GM12878 (cell line): Measurements from ENCODE around the gene UVRAG. TPM values are rescaled to one million over a fixed set of nuclear protein-coding genes. Genes with fewer than 3 reads are reported as not detected.

ENCODE experiments used
- ATAC-seq: fragments of 200-7000 bp; cut with Tn5 transposase; 3 replicates; pipeline ENCODE4 v1.9.1; 2020; ENCODE audit warnings: mild to moderate bottlenecking, moderate library complexity
- BruUV-seq: library from RNA; stranded (reverse); fragments of 400-500 nt; replicated peaks from 2 replicates; lab custom pipeline; 2021; lab: Mats Ljungman, UMichigan
- CTCF ChIA-PET: fragments of 300-600 bp; sonication (Branson Sonifier 250); formaldehyde crosslinking; extraction: SDS; loops from one replicate; lab custom pipeline; 2021; ENCODE audit warnings: inconsistent platforms; lab: Yijun Ruan, JAX
- POLR2A ChIA-PET: fragments of 350-600 bp; formaldehyde crosslinking; extraction: SDS; loops from one replicate; lab custom pipeline; 2021; ENCODE audit warnings: inconsistent platforms; lab: Charles Lee
- RAD21 ChIA-PET: fragments of 300-600 bp; sonication (Branson Sonifier 250); formaldehyde crosslinking; loops from one replicate; lab custom pipeline; 2023; ENCODE audit warnings: antibody characterized with exemption; ENCODE audit not compliant: unreplicated experiment; lab: Charles Lee
- SMC1A ChIA-PET: fragments of 300-600 bp; sonication (Branson Sonifier 250); formaldehyde crosslinking; loops from one replicate; lab custom pipeline; 2023; ENCODE audit not compliant: unreplicated experiment, uncharacterized antibody; lab: Charles Lee
- DNase-seq: peaks from one replicate; pipeline ENCODE4 v3.0.0-alpha.2; 2011; ENCODE audit warnings: low read depth, low spot score
- FAIRE-seq: peaks from 3 replicates; lab custom pipeline; 2011; peaks lifted over from hg19 to GRCh38; lab: Jason Lieb, UNC
- H2AFZ ChIP-seq: 2 replicates; pipeline ENCODE4 v1.6.0; 2011; ENCODE audit warnings: low read depth, low read length, control low read depth; ENCODE audit not compliant: control insufficient read depth
- H3K27ac ChIP-seq: 2 replicates; pipeline ENCODE4 v1.5.1; 2011; ENCODE audit warnings: control low read depth; ENCODE audit not compliant: control insufficient read depth, insufficient read depth
- H3K27me3 ChIP-seq, 2 experiments: replicated peaks in 1 of 2; 2 replicates each; pipeline versions ENCODE4 v1.6.0 to v1.6.1; 2011; ENCODE audit warnings: low read length in 1 of 2; ENCODE audit not compliant: control insufficient read depth in 2 of 2, insufficient read depth in 2 of 2
- H3K36me3 ChIP-seq, 2 experiments: 2 replicates each; pipeline ENCODE4 v1.5.1; 2011; ENCODE audit warnings: low read length in 1 of 2; ENCODE audit not compliant: control insufficient read depth in 2 of 2, insufficient read depth in 2 of 2
- H3K4me1 ChIP-seq: 2 replicates; pipeline ENCODE4 v1.6.1; 2011; ENCODE audit warnings: mild to moderate bottlenecking, low read length, moderate library complexity, mixed read lengths; ENCODE audit not compliant: control insufficient read depth, insufficient read depth
- H3K4me2 ChIP-seq: 2 replicates; pipeline ENCODE4 v1.6.0; 2011; ENCODE audit warnings: control low read depth; ENCODE audit not compliant: control insufficient read depth, insufficient read depth
- H3K4me3 ChIP-seq: fragments of 200-600 bp; sonication (generic); 2 replicates; pipeline ENCODE4 v1.5.1; 2016
- H3K79me2 ChIP-seq: 2 replicates; pipeline ENCODE4 v1.6.0; 2011; ENCODE audit warnings: low read length; ENCODE audit not compliant: control insufficient read depth, insufficient read depth
- H3K9ac ChIP-seq: 2 replicates; pipeline ENCODE4 v1.8.0; 2011; ENCODE audit warnings: low read length, control low read depth, mixed read lengths; ENCODE audit not compliant: control insufficient read depth, insufficient read depth
- H3K9me3 ChIP-seq: replicated peaks from 3 replicates; pipeline ENCODE4 v1.5.1; 2011; ENCODE audit warnings: mild to moderate bottlenecking, low read length; ENCODE audit not compliant: control insufficient read depth, insufficient read depth
- H4K20me1 ChIP-seq: 2 replicates; pipeline ENCODE4 v1.6.0; 2011; ENCODE audit not compliant: control insufficient read depth, insufficient read depth
- CHD2 ChIP-seq: IDR thresholded peaks from 2 replicates; pipeline ENCODE4 v1.6.1; 2011; ENCODE audit warnings: low read depth, low read length, improper control_type of control experiment, borderline replicate concordance
- E2F8 ChIP-seq: fragments of 450-650 bp; IDR thresholded peaks from 2 replicates; pipeline ENCODE4 v1.6.1; 2018; ENCODE audit warnings: mild to moderate bottlenecking, low read depth, moderate library complexity; ENCODE audit not compliant: partially characterized antibody
- FOXK2 ChIP-seq: fragments of 450-650 bp; IDR thresholded peaks from 2 replicates; pipeline ENCODE4 v1.6.1; 2017; ENCODE audit warnings: mild to moderate bottlenecking, moderate library complexity
- IRF5 ChIP-seq: fragments of 450-650 bp; IDR thresholded peaks from 2 replicates; pipeline ENCODE4 v1.6.1; 2017; ENCODE audit warnings: borderline replicate concordance
- NBN ChIP-seq: fragments of 450-650 bp; IDR thresholded peaks from 2 replicates; pipeline ENCODE4 v1.6.1; 2016
- NKRF ChIP-seq: fragments of 450-650 bp; conservative IDR thresholded peaks from 2 replicates; pipeline ENCODE4 v1.6.1; 2017; ENCODE audit warnings: mild to moderate bottlenecking, moderate library complexity
- NRF1 ChIP-seq: conservative IDR thresholded peaks from 2 replicates; pipeline ENCODE4 v1.6.1; 2011; ENCODE audit warnings: mild to moderate bottlenecking, low read depth, low read length, improper control_type of control experiment
- RCOR1 ChIP-seq: conservative IDR thresholded peaks from 2 replicates; pipeline ENCODE4 v1.6.1; 2012; ENCODE audit warnings: low read depth, low read length, improper control_type of control experiment
- SPI1 ChIP-seq: IDR thresholded peaks from 2 replicates; pipeline ENCODE4 v1.6.1; 2011; ENCODE audit warnings: low read depth, mild to moderate bottlenecking, low read length, moderate library complexity, borderline replicate concordance; ENCODE audit not compliant: insufficient read depth
- ZNF274 ChIP-seq: IDR thresholded peaks from one replicate; pipeline ENCODE4 v1.8.0; 2011; ENCODE audit not compliant: insufficient read length, insufficient read depth
- ZNF384 ChIP-seq: IDR thresholded peaks from 2 replicates; pipeline ENCODE4 v1.6.1; 2012; ENCODE audit warnings: low read depth, mild to moderate bottlenecking, low read length, improper control_type of control experiment, borderline replicate concordance
- WGBS: methylation state at CpG from one replicate; pipeline ENCODE4 v1.1.6; 2016; ENCODE audit warnings: low lambda C conversion rate; ENCODE audit not compliant: insufficient replicate concordance, insufficient coverage; ENCODE audit errors: missing lambda C conversion rate; 5-methylcytosine and 5-hydroxymethylcytosine counted together
- in situ Hi-C: fragments of 300-500 bp; cut with MboI; formaldehyde crosslinking; loops from 9 replicates; pipeline ENCODE4 v1.14.3; 2018; ENCODE audit warnings: mixed read lengths
- intact Hi-C: fragments of 100-400 bp; cut with micrococcal nuclease; formaldehyde crosslinking; loops from one replicate; pipeline ENCODE4 v1.14.2; 2022; ENCODE audit not compliant: unreplicated experiment
- polyA plus RNA-seq, 11 experiments: library from polyadenylated mRNA; depleted of rRNA in 4 of 11; unstranded in 6 of 11; stranded (reverse) in 5 of 11; fragments of >200 nt; fragmentation: Nextera tagmentation in 4 of 11; fragmentation: Illumina TruSeq in 1 of 11; extraction: Ambion mirVana in 4 of 11; extraction: Trizol in 1 of 11; gene quantifications; 1 replicate in 1 of 11; 2 replicates in 10 of 11; pipeline versions ENCODE4 v1.2.1 to v1.2.3, GENCODE V29; 2011 to 2016; ENCODE audit warnings: inconsistent platforms in 2 of 11, missing spikeins in 2 of 11, low read depth in 1 of 11
- total RNA-seq, 4 experiments: library from RNA; depleted of rRNA in 3 of 4; stranded (reverse); fragments of >200 nt in 3 of 4; fragmentation: Illumina TruSeq in 1 of 4; extraction: Trizol in 1 of 4; gene quantifications; 2 replicates each; pipeline versions ENCODE4 v1.2.1 to v1.2.3, GENCODE V29; 2013 to 2021
- TF ChIP-seq, protein P1 (sequence below): fragments of 450-650 bp; IDR thresholded peaks from 2 replicates; pipeline ENCODE4 v1.6.1; 2014; ENCODE audit warnings: mild to moderate bottlenecking

The UVRAG gene
- total and polyA plus RNA-seq, 10 of the 15 experiments (the other 5 are each of a cell fraction or from before 2014, with no cell fraction given): 7.0 to 43.4 (median 37.0) TPM

- TF ChIP-seq E2F8 (no peak), RCOR1 (no peak), NBN (no peak)
Observed at GRCh38 chr11:75993126-75993525, 178.1 kb downstream of the UVRAG start (continued).

DNA sequence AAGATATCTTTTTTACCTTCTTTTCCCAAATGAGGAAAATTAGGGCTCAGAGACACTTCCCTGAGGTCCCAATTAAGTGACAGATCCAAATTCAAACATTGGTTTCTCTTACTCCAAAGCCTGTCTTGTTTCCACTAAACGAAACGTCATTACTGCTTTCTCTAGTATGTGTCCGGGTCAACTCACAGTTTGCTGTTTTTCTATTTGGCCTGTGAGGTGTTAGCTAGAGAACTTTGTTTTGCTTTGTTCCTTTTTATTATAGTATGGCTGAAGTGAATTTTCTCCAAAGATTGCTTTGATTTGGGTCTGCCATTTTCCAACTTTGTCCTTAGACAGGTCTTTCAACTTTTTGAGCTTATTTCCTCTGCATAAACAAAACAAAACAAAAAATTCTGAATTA, 179.6 kb downstream of the UVRAG start:
- H3K36me3 ChIP-seq: peaks cover 1 to 16% of the 10 kb centered on the region in 2 experiments
- ChIA-PET SMC1A (interaction anchor here (0.9 to 1.1 kb wide), 2 partner anchors 12 to 39 kb away, joined by 3 read pairs; no protein-coding TSS in a partner anchor), POLR2A (no interaction called here), RAD21 (interaction anchor here (1.0 kb wide), 1 partner anchor 213 kb away, joined by 3 read pairs; no protein-coding TSS in a partner anchor), CTCF (interaction anchor here (1.4 kb wide), 1 partner anchor 12 kb away, joined by 3 read pairs; no protein-coding TSS in a partner anchor)
- H3K27me3 ChIP-seq: no peaks in the 10 kb centered on the region
- H3K79me2 ChIP-seq: no peaks in the 10 kb centered on the region
- DNase-seq: no peak
- H3K9ac ChIP-seq: no peak overlapping the region
- intact Hi-C loops (no loop called here), in situ Hi-C loops (no loop called here)
- H2AFZ ChIP-seq: no peak overlapping the region
- H3K4me1 ChIP-seq: no peaks in the 10 kb centered on the region
- WGBS: 96% methylated on average over 3 of the region's 3 CpGs
- no peak overlapping the region for H3K4me3 ChIP-seq
- H3K27ac ChIP-seq: no peak overlapping the region
- ATAC-seq: no peak
- H3K9me3 ChIP-seq: no peaks in the 10 kb centered on the region; the same call in 2 of the 3 replicates
- no peaks in the 10 kb centered on the region for H4K20me1 ChIP-seq
- no TSS peak for BruUV-seq
- no peak overlapping the region for H3K4me2 ChIP-seq
- no peak for FAIRE-seq
- TF ChIP-seq NKRF (no peak), ZNF274 (no peak), IRF5 (no peak), NRF1 (no peak), ZNF384 (no peak), FOXK2 (no peak), SPI1 (no peak), CHD2 (no peak)
- TF ChIP-seq, protein P1, sequence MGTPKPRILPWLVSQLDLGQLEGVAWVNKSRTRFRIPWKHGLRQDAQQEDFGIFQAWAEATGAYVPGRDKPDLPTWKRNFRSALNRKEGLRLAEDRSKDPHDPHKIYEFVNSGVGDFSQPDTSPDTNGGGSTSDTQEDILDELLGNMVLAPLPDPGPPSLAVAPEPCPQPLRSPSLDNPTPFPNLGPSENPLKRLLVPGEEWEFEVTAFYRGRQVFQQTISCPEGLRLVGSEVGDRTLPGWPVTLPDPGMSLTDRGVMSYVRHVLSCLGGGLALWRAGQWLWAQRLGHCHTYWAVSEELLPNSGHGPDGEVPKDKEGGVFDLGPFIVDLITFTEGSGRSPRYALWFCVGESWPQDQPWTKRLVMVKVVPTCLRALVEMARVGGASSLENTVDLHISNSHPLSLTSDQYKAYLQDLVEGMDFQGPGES: no peak
